Brain pericyte (primary cell): Measurements from ENCODE around the gene NKRF.

ENCODE experiments used
- DNase-seq: peaks from one replicate; pipeline ENCODE4 v3.0.0-alpha.2; 2012; ENCODE audit warnings: low read depth, low spot score

NKRF gene

GRCh38 chrX:119614776-119615175 is 8.6 kb upstream of the NKRF start:
- DNase-seq, result no peak

GRCh38 chrX:119607018-119607389 is 780 bp upstream of the NKRF start:
- no peak for DNase-seq

GRCh38 chrX:119605464-119606279 is 552 bp downstream of the NKRF start:
- no peak for DNase-seq

GRCh38 chrX:119604766-119605463 is 1.3 kb downstream of the NKRF start:
- DNase-seq, result no peak

DNA sequence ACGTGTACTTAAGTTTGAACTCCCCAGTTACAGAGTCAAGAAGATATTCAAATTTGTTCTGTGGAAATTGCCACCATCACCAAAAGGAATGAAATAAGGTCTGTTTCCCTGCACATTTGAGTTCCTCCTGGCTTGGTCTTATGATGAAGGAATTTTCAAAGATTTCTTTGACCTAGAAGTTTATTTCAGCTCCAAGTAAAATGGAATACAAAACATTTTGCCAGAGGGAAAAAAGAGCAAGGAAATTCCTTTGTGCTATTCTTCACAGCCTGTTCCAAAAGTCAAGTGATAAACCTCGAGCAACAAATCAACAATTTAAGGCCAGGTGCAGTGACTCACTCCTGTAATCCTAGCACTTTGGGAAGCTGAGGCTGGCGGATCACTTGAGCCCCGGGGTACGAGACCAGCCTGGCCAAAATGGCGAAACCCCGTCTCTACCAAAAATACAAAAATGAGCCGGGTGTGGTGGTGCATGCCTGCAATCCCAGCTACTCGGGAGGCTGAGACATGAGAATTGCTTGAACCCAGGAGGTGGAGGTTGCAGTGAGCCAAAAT is 3.4 kb downstream of the NKRF start:
- no peak for DNase-seq

GRCh38 chrX:119589810-119590209 is 16.4 kb downstream of the NKRF start:
- no peak for DNase-seq

DNA sequence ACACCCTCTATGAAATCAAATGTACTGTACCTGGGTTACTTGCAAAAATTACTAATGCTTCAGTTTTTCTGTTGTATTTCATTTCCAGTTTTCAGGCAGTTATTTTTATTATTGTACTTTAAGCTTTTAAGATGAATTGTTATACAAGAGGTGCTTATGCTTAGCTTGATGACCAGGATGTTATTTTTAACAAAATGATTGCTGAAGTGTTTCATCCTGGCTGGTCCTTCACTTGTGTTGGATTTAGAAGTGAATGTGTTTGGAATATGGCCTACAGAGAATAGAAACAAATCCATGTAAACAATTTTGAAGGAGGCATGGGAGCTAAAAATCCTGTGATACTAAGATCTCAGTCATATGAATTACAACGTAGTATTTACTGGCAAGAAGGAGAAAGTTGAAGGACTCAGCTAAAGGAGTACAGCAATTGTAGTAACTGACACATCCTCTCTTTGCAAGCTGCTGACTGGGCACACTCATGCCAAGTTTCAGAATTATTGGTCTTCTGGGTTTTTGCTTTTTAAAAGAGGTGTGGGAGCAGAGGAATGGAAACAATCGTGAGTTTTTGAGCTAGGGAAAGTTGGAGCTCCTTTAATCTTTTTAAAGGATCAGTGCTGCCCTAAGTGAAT is 22.7 kb downstream of the NKRF start:
- DNase-seq, result no peak

DNA sequence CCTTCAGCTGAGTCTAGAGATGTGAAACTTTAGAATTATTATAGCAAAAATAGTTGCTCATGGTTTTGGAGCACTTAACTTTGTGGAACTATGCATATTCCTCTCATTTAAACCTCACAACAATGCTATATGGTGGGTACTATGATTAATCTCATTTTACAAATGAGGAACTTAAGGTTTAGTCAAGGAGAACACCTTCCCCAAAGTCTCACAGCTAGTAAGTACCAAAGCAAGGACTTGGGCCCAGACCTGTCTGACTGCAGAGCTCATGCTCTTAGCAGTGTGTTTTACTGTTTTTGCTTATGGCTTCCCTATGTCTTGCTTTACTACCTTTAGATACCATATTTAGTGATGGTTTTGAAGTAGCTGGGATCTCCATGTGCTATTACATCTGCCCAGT is 26.8 kb downstream of the NKRF start:
- DNase-seq, result no peak

DNA sequence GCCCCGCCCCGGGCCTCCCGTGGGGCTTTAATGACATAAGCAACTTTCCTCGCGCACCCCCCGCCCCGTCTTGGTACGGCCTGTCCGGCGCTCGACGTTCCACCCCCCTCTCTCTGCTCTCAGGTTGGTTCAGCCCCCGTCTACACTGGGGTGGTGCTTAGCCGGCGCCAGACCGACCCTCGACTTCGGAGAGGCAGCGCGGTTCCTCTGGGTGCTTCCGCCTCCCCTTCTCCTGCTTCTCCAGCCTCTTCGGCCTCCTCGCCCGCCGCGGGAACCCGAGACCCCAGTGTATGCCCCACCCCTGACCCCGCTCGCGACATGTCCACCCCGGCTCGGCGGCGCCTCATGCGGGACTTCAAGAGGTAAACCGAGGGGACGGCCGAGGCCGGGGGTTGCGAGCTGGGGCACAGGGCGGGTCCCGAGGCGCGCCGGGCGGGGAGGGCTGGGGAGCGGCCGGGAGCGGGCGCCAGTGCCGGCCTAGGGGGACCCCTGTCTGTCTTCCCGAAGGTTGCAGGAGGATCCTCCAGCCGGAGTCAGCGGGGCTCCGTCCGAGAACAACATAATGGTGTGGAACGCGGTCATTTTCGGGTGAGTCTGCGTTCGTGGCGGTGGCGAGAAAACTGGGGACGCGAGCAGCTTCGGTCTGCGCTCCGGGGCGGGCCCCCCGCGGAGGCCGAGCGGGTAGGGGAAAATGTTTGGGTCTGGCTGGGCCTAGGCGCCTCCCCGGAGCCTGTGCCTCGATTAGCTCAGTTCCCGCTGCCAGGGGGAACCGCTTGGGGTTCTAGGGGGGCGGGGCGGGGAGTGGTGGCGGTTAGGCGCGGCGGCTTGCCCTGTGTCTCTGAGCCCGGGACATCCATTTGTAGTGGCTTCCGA is 31.6 kb downstream of the NKRF start, which contains the start of gene UBE2A:
Gene UBE2A, plus strand, starts transcription at position 170 of the 873 bp plus-strand sequence. Its CDS starts 149 bp downstream, at position 319.
- peak; percentile 70 for DNase-seq

DNA sequence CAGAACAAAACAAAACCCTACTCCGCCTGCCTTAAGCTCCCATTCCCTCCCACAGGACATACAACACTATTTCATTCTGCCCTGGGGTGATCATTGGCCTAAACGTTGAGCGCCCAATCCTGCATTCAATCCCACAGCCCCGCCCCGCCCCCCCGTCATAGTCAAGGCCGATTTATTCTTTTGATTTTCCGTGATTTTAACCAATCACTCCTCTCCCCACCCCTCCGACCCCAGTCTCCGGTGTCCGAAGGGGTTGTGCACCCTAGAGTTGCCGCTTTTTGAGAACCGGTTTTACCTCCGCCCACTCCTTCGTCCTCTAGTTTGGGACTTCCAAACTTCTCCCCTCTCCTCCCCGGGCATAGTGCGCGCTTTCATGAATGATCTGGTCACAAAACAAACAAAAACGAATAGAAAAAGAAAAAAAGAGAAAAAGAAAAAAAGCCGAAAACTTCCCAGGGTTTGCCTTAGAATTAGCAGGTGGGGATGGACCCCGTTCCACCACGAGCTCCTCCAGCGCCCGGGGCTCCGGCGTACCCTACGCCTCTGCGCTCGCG is 32.3 kb downstream of the NKRF start:
- DNase-seq, result no peak

- DNase-seq, result no peak
These were observed 33.0 kb downstream of the NKRF start for GRCh38 chrX:119573222-119573621.

DNA sequence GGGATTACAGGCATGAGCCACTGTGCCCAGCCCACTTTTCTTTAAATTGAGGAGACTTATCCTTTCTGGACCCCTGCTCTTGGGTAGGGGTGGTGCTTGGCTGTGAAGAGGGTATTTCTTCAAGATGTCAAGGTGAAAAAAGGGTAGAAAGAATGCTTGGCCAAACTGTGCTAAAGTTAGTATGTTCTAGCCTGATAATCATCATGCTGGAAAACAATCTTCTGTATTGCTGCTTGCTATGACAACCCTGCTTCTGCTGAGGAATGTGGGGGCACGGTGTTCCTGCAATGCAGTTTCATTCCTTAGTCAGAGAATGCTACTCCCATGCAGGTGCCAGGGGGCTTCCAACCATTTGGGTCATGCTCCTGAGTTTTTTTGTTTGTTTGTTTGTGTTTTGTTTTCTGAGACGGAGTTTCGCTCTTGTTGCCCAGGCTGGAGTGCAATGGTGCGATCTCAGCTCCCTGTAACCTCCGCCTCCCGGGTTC is 35.8 kb downstream of the NKRF start:
- no peak for DNase-seq

- DNase-seq, result peak; percentile 73
These were observed 41.0 kb downstream of the NKRF start, which contains the start of gene STEEP1 for GRCh38 chrX:119565107-119565663. STEEP1 (minus strand) TSS chrX:119565409; CDS start chrX:119565355, 54 bp downstream.

GRCh38 chrX:119552508-119552907 is 53.7 kb downstream of the NKRF start:
- no peak for DNase-seq

DNA sequence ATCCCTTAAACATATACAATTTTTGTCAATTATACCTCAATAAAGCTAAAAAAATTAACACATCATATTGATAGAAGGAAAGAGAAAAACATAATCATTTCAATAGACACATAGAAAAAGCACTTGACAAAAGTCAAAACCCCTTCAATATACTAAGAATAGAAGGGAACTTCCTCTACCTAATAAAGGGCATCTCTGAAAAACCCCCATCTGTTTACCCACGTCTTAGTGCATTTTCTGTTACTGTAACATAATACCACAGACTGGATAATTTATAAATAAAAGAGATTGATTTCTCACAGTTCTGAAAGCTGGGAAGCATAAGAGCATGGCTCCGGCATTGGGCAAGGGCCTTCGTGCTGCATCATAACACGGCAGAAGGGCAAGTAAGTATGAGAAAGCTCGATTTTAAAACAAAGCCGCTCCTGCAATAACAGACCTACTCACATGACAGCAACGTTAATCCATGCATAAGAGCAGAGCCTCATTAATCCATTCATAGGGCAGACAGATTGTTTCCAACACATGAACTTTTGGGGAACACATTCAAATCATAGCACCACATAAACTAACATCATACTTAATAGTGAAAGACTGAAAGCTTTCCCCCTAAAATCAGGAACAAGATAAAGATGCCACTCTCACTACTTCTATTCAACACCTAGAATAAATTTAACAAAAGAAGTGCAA is 56.8 kb downstream of the NKRF start:
- no peak for DNase-seq

- DNase-seq, result no peak
These were observed 65.0 kb downstream of the NKRF start for GRCh38 chrX:119541188-119541587.

DNA sequence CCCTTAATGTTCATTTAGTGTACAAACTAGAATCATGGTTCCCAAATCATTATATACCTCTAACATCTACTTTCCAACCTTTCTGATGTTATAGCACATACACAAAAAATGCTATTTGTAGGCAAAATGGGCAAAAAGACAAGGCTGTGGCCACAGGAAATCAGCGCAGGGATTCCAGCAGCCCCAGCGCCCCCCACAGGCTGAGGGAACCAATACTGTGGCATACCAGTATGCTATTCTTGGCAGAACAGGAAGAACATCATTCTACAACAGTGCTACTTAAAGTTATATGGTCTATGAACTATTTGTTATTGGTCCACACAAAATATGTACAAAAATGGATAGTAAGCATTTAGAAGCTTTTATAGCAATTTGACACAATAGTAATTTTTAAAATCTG is 66.4 kb downstream of the NKRF start:
- no peak for DNase-seq
